Mucosa of descending colon (tissue), 3 donors: ENCODE data around the gene ZDHHC21. TPM values are rescaled to one million over a fixed set of nuclear protein-coding genes. Genes with fewer than 3 reads are reported as not detected.

ENCODE experiments used
- ATAC-seq: fragments of 200-7000 bp; cut with Tn5 transposase; one replicate; pipeline ENCODE4 v1.9.1; 2020; ENCODE audit warnings: mild to moderate bottlenecking, moderate library complexity
- DNase-seq, 3 donors: peaks; one replicate each; pipeline ENCODE4 v3.0.0-alpha.2; 2020
- H3K36me3 ChIP-seq: fragments of 200-600 bp; one replicate; pipeline ENCODE4 v1.8.0; 2021; ENCODE audit warnings: low read depth, mild to moderate bottlenecking
- H3K4me1 ChIP-seq: fragments of 200-600 bp; one replicate; pipeline ENCODE4 v1.8.0; 2021; ENCODE audit warnings: low read depth, mild to moderate bottlenecking
- H3K4me3 ChIP-seq: fragments of 200-600 bp; one replicate; pipeline ENCODE4 v1.8.0; 2021; ENCODE audit warnings: mild to moderate bottlenecking
- H3K9me3 ChIP-seq: fragments of 200-600 bp; one replicate; pipeline ENCODE4 v1.8.0; 2021; ENCODE audit warnings: mild to moderate bottlenecking
- CTCF ChIP-seq: fragments of 200-600 bp; IDR thresholded peaks from one replicate; pipeline ENCODE4 v1.8.0; 2022; ENCODE audit warnings: antibody characterized with exemption, mild to moderate bottlenecking
- intact Hi-C, 2 donors: fragments of 100-400 bp; cut with DNase I in 1 of 2; cut with micrococcal nuclease in 1 of 2; formaldehyde crosslinking; loops; one replicate each; pipeline versions ENCODE4 v1.11.0 to v1.11.1; 2022; cut with DNase I, micrococcal nuclease
- total RNA-seq, 3 donors: library from RNA; stranded (reverse); fragmentation: NEBNext Ultra II Directional in 2 of 3; extraction: Animal tissue kit (Norgen Biotek cat#: 25700) in 2 of 3; gene quantifications; one replicate each; pipeline versions ENCODE4 v1.2.1 to v1.2.4, GENCODE V29; 2021 to 2023
- donor health status: DM: no; HTN: no; CAD: no; lungs with moderate emphysema.
- donor health status: DM: no; HTN: no; CAD: no.
- donor health status: DM: no; HTN: yes; CAD: no.

Gene ZDHHC21
- total RNA-seq, 3 donors from 2014 or later = 11.5 to 16.7 (median 16.6) TPM

GRCh38 chr9:14710804-14711203 is 17.6 kb upstream of the ZDHHC21 start:
- TF ChIP-seq CTCF = no peak
- intact Hi-C loops = no loop called here
- H3K9me3 ChIP-seq = peaks cover 4% of the 10 kb centered on the region
- no peak overlapping the region for H3K4me3 ChIP-seq
- DNase-seq (no peak), ATAC-seq (no peak)
- no peaks in the 10 kb centered on the region for H3K4me1 ChIP-seq
- H3K36me3 ChIP-seq = no peaks in the 10 kb centered on the region

- H3K9me3 ChIP-seq = peaks cover 4% of the 10 kb centered on the region
- intact Hi-C loops = no loop called here
- no peaks in the 10 kb centered on the region for H3K4me1 ChIP-seq
- ATAC-seq (no peak), DNase-seq (no peak)
- no peak for TF ChIP-seq CTCF
- no peak overlapping the region for H3K4me3 ChIP-seq
- no peaks in the 10 kb centered on the region for H3K36me3 ChIP-seq
Observed at GRCh38 chr9:14706530-14707140, 13.4 kb upstream of the ZDHHC21 start.

DNA sequence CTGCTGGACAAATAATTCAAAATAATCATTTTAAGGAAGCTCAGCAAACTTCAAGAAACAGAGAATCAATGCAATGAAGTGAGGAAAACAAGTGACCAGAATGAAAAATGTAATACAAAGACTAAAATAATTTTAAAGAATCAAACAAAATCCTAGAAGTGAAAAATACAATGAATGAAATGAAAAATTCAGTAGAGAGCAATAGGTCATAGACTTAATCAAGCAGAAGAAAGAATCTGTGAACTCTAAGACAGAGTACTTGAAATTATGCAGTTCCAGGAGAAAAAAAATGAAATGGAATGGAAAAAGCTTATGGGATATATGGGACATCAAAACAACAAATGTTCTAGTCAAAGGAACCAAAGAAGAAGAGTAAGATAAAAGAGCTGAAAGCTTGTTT is 11.8 kb upstream of the ZDHHC21 start:
- DNase-seq = no peak
- no peaks in the 10 kb centered on the region for H3K4me1 ChIP-seq
- TF ChIP-seq CTCF = no peak
- peaks cover 4% of the 10 kb centered on the region for H3K9me3 ChIP-seq
- intact Hi-C loops = no loop called here
- H3K4me3 ChIP-seq = no peak overlapping the region
- no peak for ATAC-seq
- no peaks in the 10 kb centered on the region for H3K36me3 ChIP-seq

- ATAC-seq (no peak), DNase-seq (no peak)
- Histone ChIP-seq H3K36me3 (no peaks in the 10 kb centered on the region), H3K4me1 (no peaks in the 10 kb centered on the region), H3K4me3 (no peak overlapping the region), H3K9me3 (peaks cover 4% of the 10 kb centered on the region)
- TF ChIP-seq CTCF = no peak
- intact Hi-C loops = no loop called here
Observed at GRCh38 chr9:14704281-14704680, 11.0 kb upstream of the ZDHHC21 start.

DNA sequence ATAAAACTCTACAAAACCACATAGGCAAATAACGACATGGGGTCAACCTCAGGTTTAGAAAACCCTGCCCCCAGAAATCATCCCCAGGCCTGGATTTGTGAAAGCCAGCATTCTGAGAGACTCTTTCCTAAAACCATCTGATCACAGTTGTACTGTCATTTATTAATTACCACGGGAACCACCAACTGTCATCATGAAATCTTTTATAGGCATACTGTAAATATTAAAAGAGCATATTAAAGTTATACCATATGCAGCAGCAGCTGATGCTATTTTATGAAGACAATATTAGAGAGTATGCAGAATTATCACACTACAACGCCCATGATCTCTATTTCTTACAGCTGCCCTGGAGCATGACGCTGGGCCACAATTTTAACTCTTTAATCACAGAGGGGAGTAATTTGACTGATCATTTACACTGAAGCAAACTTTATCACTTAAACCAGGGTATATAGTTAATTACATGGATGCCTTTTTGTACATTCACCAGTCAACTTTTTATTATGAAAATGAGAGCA is 9.0 kb upstream of the ZDHHC21 start:
- H3K4me1 ChIP-seq = no peaks in the 10 kb centered on the region
- TF ChIP-seq CTCF = no peak
- intact Hi-C loops = no loop called here

More for the DNA sequence above, 9.0 kb upstream of the ZDHHC21 start:
- peaks cover 3% of the 10 kb centered on the region for H3K9me3 ChIP-seq
- H3K4me3 ChIP-seq = no peak overlapping the region
- no peaks in the 10 kb centered on the region for H3K36me3 ChIP-seq
- ATAC-seq (no peak), DNase-seq (no peak)
